NCI-H82 treated with DMSO at 0.1 percent for 48 hours (cell line): ENCODE results near the gene CNGA1.

Source experiments
- DNase-seq: peaks from one replicate; lab custom pipeline; 2025; ENCODE audit not compliant: unreplicated experiment; lab: John Stamatoyannopoulos, UW

Gene CNGA1

DNA sequence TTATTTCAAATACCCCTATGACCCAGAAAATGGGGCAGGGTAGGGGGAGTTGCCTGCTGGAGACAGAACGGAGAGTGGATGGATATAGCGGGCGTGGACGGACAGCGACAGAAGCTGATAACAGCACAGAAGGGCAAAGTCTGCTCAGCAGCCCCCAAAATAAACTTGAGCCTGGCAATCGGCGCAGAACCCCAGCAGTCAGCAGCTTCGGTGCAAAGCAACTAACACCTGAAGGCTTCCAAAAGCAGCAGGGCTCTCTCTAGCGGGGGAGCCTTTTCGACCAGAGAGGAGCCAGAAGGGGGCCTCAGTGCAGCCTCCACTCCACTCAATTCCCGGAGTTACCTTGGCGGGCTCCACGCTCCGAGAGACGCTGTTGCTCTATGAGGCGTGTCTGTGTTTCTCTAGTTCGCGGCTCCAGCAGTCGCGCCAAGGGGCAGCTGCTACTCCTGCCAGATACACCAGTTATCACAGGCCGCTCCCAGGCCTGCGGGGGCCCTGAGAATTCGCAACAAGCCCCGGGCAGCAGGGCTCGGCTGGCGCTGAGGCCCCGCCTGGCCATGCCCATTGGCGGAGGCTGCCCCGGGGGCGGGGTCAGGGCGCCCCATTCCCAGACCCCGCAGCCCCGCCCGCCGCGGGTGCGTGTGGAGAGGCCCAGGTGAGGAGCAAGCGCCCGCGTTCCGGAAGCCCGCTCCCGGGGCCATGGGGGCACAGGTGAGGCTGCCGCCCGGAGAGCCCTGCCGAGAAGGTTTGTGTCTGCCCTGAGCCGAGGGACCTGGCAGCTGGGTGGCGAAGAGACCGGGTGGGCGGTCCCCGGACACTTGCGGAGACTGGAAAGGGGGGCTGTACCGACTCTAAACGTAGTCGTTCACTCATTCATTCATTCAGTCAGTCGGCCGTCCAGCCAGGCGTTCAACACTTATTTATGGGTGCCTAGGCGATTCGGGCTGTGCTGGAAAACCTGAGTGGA, at the start of gene CNGA1, which contains the start of gene NIPAL1:
Gene CNGA1, minus strand, starts transcription at position 541 of the 967 bp plus-strand sequence. CDS start 63,992 bp downstream, outside the sequence.
Gene NIPAL1, plus strand, starts transcription at position 632 of the 967 bp plus-strand sequence. Its CDS starts 68 bp downstream, at position 700.
- DNase-seq: peak; percentile 9

DNA sequence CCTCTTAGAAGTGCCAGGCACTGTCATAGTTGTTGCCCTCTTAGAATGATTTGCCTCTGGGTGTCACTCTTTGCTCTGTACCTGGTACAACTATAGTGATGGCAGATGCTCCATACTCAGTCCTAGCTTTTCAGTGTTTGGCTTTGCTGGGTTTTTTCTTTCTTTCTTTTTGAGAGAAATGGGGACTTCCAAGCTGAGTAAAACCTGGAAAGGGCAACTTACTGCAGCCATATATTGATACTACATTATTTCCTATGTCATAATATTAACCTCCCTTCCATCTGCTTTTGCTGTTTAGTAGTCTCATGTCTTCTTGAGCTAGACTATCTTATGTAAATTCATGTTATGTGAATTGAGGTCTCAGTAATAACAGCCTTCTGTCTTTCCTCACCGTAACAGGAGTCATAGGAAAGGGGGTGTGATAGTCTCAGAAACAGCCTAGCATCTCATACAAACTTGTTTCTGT, 49.1 kb upstream of the CNGA1 start:
- no peak for DNase-seq

DNA sequence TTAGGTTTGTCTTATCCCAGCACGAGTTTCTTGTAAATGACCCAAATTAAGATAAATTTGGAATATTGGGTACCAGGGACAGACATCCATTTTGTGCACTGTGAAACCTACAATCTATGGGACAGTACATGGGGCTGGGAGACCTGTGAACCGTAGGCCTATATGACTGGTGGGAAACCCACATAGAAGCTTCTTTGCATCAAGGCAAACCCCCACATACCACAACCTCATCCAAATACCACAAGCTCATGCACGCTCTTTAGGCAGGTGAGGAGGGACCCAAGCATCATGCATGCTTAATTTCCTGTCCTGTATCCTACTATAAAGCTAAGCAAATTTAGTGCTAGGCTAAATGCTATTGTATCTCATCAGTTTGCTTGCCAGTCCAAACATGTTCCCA, 47.9 kb upstream of the CNGA1 start:
- DNase-seq: no peak

- no peak for DNase-seq
Observed at GRCh38 chr4:48058617-48059530, 42.4 kb upstream of the CNGA1 start.

- DNase-seq: no peak
Observed at GRCh38 chr4:48051078-48051477, 34.6 kb upstream of the CNGA1 start.

DNA sequence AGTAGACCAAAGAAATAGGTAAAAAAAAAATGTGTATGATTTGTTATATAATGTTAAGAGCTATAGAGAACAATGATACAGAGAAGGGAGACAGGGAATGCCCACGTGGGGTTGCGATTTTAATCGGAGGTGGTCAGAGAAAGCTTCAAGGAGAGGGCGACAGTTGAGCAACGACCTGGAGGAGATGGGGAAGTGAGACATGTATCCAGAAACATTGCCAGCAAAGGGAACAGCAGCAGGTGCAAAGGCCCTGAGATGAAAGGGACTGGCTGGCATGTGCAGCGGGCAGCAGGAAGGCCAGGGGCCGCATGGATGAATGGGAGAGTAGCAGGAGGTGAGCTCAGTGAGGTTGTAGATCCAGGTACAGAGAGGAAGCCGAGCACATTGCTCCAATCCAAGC, 33.0 kb upstream of the CNGA1 start:
- DNase-seq: no peak

DNA sequence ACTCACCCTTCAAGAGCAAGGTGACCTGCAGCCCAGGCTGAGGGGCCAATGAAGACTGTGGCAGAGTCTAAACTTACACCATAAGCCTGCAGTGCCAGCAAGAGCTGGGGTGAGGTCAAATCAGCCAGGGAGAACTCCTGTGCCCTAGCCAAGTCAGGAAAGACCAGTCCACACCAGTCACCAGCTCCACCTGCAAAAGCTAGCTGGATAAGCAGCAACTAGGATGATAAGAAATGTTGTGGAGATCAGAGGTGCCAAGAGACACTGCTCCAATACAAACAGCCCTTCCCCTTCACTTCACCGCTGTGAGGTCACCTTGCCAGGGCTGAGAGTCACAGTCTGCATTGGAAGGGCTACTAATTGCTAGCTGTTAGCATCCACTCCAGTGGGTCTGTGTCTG, 31.4 kb upstream of the CNGA1 start:
- DNase-seq: no peak

DNA sequence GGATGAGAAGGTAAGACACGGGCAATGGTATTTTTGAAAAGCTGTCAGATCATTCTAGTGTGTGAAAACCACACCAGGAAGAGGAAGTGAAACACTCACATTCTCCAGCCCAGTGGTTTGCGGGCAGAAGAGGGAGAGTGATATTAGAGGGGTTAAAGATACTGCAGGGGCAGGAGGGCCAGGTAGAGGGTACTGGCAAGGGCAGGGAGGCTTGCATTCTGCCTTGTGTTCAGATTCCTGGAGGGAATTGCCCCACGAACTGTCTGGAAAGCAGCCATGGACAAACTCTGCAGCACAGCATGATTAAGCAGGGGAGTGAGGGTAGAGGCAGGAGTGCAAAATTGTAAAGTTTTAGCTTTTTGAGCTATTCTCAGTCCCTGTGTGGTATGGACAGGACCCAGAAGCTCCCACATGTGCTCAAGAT, 31.0 kb upstream of the CNGA1 start:
- DNase-seq: no peak

DNA sequence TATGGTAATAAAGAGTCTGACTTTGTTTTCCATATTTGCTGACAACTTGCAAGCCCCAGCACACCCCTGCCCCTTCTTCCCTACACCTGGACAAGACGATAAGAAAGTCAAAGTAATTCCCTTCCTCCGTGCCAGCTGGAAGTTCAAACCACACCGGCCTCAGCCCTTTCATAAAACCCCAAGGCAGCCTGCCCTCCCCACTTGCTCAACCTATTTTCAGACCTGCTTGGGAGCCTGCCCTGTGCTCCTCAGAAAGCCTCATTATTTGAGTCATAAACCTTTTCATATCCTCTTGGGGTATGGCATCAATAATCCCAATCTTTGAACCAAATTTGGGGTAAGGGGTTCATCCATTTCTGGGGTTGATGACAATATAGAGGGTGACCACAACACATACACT, 29.6 kb upstream of the CNGA1 start:
- DNase-seq: no peak

DNA sequence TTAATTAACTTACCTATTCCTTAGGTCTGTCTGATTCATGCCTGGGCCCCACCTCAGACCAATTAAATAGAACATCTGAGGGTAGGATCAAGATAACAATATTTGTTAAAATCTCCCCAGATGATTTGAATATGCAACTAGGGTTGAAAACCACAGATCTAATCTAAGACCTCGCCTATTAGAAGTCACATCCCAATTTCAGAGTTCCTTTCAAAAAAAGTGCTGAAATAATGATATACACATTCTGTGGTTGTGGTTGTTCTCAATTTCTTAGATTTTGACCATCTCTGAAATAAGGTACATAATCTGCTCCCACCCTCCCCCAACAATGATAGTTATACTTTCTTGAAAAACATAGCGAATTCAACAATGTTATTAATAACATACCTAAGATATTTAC, 27.8 kb upstream of the CNGA1 start:
- no peak for DNase-seq

DNA sequence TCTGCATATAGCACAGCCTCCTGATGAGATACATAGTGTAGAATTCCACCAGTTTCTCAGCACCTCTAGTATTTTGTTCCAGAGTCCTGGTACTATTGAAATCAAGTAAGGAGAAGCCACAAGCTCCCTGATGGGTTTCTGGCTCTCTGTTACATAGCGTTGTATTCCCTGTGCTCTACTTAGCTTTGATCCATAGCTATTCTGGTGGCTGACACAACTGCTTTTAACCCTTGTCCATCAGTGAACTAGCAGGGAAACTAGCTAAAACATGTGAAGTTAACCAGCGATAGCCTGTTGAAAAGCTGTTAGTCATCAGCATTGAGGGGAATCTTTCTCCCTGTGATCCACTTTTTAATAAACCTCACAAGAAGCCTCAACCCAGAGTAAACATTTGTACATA, 27.0 kb upstream of the CNGA1 start:
- DNase-seq: no peak

- DNase-seq: no peak
Observed at GRCh38 chr4:48042979-48043461, 26.5 kb upstream of the CNGA1 start.

DNA sequence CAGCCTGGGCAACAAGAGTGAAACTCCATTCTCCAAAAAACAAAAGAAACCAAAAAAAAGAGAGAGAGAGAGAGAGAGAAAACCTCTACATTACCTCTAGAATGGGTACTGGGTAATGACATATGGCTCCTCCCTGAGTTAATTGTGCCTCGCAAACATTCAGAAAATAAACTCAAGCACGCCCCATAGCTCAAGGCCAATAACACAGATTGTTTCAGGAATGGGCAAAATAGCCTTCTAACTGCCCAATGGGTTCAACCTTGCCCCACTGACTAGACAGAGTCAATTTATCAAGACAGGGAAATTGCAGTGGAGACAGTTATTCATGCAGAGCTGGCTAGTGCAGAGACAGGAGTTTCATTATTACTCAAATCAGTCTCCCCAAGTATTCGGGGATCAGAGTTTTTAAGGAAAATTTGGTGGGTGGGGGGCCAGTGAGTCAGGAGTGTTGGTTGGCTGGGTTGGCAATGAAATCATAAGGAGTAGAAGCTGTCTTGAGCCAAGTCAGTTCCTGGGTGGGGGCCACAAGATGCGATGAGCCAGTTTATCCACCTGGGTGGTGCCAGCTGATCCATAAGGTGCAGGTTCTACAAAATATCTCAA, 25.2 kb upstream of the CNGA1 start:
- DNase-seq: no peak

DNA sequence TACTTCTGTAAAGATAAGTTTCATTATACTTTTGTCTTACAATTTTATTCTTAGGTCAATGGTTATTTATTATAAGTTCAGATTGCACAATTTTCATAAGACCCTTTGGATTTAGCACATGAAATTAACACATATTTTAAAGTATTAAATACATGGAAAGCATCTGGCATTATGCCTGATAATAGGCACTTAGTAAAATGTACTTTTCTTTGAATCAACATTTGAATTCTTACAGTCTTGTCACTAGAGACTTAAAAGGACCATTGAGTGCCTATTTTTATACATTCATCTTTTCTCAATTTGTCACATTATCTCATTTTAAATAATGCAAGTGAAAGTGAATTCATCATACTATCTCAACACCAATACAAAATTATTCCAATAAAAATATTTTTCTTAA, 23.1 kb upstream of the CNGA1 start:
- DNase-seq: no peak

DNA sequence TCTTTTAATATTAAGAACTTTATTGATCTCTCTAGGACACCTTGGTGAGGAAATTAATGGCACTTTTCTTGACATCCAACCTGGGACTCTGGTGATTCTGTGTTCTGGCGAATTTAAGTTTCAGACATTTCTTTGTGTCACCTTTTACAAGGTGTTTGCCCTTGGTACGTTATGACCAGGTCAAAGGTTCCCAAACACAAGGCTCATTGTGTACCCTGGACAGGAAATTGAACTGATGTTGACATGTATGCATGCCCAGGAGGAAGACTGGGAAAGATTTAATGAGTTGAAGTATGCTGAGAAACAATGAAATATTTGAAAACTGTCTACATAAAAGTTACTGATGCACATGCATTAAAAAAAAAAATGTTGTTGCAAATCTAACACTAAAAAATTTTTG, 22.2 kb upstream of the CNGA1 start:
- no peak for DNase-seq

DNA sequence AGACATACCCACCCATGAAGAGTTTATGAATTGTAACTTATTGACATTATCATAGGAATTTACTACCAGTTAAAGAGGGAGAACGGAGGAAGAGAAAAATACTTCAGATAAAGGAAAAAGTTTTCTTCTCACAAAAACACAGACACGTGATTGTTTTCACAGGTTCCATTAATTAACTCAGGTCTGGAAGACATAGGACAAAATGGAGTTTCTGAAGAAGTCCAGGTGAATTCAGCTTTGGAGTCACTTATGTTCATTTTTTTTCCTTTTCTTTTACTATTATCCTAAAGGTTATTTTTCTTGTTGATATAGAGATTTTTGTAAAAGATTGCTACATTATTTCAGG, 20.6 kb upstream of the CNGA1 start:
- DNase-seq: no peak

DNA sequence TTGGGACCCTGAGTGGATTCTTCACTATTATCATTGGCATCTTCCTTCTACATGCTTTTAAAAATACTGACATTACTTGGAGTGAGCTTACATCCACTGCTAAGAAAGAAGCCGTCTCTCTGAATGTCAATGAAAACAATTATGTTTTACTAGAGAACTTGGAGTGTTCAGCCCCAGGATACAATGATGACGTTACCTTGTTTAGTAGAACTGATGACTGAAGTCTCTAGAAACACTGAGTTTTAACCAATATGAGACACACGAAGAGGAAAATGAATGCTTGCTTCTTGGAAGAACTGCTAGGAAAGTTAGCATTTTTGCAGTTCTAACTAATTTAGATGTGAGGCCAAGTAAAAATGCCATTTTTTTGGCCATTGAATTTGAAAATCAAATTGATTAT, 19.5 kb upstream of the CNGA1 start:
- no peak for DNase-seq

GRCh38 chr4:48033825-48034413, 17.4 kb upstream of the CNGA1 start:
- DNase-seq: peak; percentile 7

DNA sequence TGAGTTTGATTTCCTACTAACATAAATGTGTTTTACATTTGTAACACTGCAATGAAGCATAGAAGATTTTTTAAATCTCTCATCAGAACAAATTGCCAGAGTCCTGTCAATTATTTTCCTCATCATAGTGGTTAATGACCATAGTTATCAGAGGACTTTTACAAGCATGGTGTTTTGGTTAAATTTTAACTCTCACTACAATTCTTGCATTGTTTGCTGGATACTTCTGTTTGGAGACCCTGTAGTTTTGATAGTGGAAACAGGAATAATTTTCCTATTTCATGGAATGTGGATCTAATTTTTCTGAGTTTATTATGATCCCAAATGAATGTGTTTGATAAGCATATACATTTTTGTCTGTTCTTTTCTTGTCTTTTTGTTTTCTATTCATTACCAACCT, 16.9 kb upstream of the CNGA1 start:
- no peak for DNase-seq

GRCh38 chr4:48032721-48033120, 16.2 kb upstream of the CNGA1 start:
- DNase-seq: no peak
